Dedifferentiated amniotic fluid mesenchymal stem cell (primary cell): ENCODE results near the gene SNRNP70.
"Not testable (repeated sequence)": the region's sequence is repeated elsewhere in the genome, so short reads cannot be mapped to it uniquely, and the experiment has no call there.

Experiments used
- DNase-seq: peaks from one replicate; pipeline ENCODE4 v3.0.0-alpha.2; 2016; ENCODE audit errors: extremely low spot score

Gene SNRNP70

GRCh38 chr19:49085020-49085867 is at the start of gene SNRNP70:
SNRNP70 (plus strand) TSS chr19:49085451; CDS start chr19:49086415, 964 bp downstream.
- DNase-seq = peak; percentile 99

GRCh38 chr19:49036815-49037214 is 48.4 kb upstream of the SNRNP70 start, which contains the start of gene CGB1:
CGB1 (minus strand) TSS chr19:49036895; CDS start chr19:49036711, 184 bp downstream.
- DNase-seq = not testable (repeated sequence)

GRCh38 chr19:49038111-49038510 is 47.1 kb upstream of the SNRNP70 start:
- not testable (repeated sequence) for DNase-seq

GRCh38 chr19:49038557-49039276 is 46.5 kb upstream of the SNRNP70 start:
- DNase-seq = not testable (repeated sequence)

- not testable (repeated sequence) for DNase-seq
These were observed 45.5 kb upstream of the SNRNP70 start for GRCh38 chr19:49039736-49040135.

GRCh38 chr19:49042177-49042576 is 43.1 kb upstream of the SNRNP70 start:
- no peak for DNase-seq

- not testable (repeated sequence) for DNase-seq
These were observed 42.6 kb upstream of the SNRNP70 start for GRCh38 chr19:49042666-49043065.

- DNase-seq = not testable (repeated sequence)
These were observed 41.7 kb upstream of the SNRNP70 start, which contains the start of gene CGB5 for GRCh38 chr19:49043548-49043947. CGB5 (plus strand) TSS chr19:49043848; CDS start chr19:49044210, 362 bp downstream.

- not testable (repeated sequence) for DNase-seq
These were observed 36.2 kb upstream of the SNRNP70 start, which contains the start of gene CGB8 for GRCh38 chr19:49049011-49049410. CGB8 (minus strand) TSS chr19:49049111; CDS start chr19:49048739, 372 bp downstream.

GRCh38 chr19:49049834-49050233 is 35.4 kb upstream of the SNRNP70 start:
- not testable (repeated sequence) for DNase-seq

GRCh38 chr19:49050376-49051033 is 34.7 kb upstream of the SNRNP70 start:
- not testable (repeated sequence) for DNase-seq

GRCh38 chr19:49056101-49056901 is 28.9 kb upstream of the SNRNP70 start:
- no peak for DNase-seq

- not testable (repeated sequence) for DNase-seq
These were observed 28.2 kb upstream of the SNRNP70 start for GRCh38 chr19:49056902-49057596.

GRCh38 chr19:49057636-49058234 is 27.5 kb upstream of the SNRNP70 start, which contains the start of gene CGB7:
CGB7 (minus strand) TSS chr19:49057749; CDS start chr19:49055375, 2,374 bp downstream.
- no peak for DNase-seq

GRCh38 chr19:49058562-49058961 is 26.7 kb upstream of the SNRNP70 start:
- no peak for DNase-seq

- no peak for DNase-seq
These were observed 26.2 kb upstream of the SNRNP70 start for GRCh38 chr19:49059053-49059452.

- no peak for DNase-seq
These were observed 24.3 kb upstream of the SNRNP70 start for GRCh38 chr19:49061000-49061399.

GRCh38 chr19:49061445-49061844 is 23.8 kb upstream of the SNRNP70 start:
- DNase-seq = no peak

- no peak for DNase-seq
These were observed 21.1 kb upstream of the SNRNP70 start for GRCh38 chr19:49064029-49064629.
